Esophagus squamous epithelium (tissue), 5 donors: Measurements from ENCODE around the gene TBXA2R. TPM values are rescaled to one million over a fixed set of nuclear protein-coding genes. Genes with fewer than 3 reads are reported as not detected.

ENCODE experiments used
- DNase-seq: peaks from one replicate; lab custom pipeline; 2025; lab: John Stamatoyannopoulos, UW
- H3K27ac ChIP-seq, 4 donors: fragments of 200-600 bp; sonication (generic); one replicate each; pipeline ENCODE4 v1.5.1; 2016 to 2019; ENCODE audit warnings: mild to moderate bottlenecking in 1 of 4
- H3K27me3 ChIP-seq, 4 donors: fragments of 200-600 bp; sonication (generic); 1 replicate in 3 of 4; 2 replicates in 1 of 4; pipeline versions ENCODE4 v1.5.1 to v1.6.0; 2017 to 2021; ENCODE audit warnings: antibody characterized with exemption in 1 of 4
- H3K36me3 ChIP-seq, 3 donors: fragments of 200-600 bp; sonication (generic); one replicate each; pipeline ENCODE4 v1.5.1; 2016 to 2019
- H3K4me1 ChIP-seq, 3 donors: fragments of 200-600 bp; sonication (generic); one replicate each; pipeline ENCODE4 v1.5.1; 2017 to 2019
- H3K4me3 ChIP-seq, 4 donors: fragments of 200-600 bp; sonication (generic); 1 replicate in 3 of 4; 2 replicates in 1 of 4; pipeline ENCODE4 v1.5.1; 2016 to 2019; ENCODE audit warnings: mild to moderate bottlenecking in 2 of 4, moderate library complexity in 1 of 4
- H3K9me3 ChIP-seq, 3 donors: fragments of 200-600 bp; sonication (generic); one replicate each; pipeline ENCODE4 v1.5.1; 2016 to 2019
- POLR2A ChIP-seq, 4 donors: fragments of 450-650 bp; IDR thresholded peaks; one replicate each; pipeline ENCODE4 v1.6.1; 2017; ENCODE audit warnings: antibody characterized with exemption in 4 of 4, mild to moderate bottlenecking in 4 of 4, moderate library complexity in 3 of 4
- WGBS, 2 donors: methylation state at CpG; one replicate each; pipeline ENCODE4 v1.1.5; 2018; 5-methylcytosine and 5-hydroxymethylcytosine counted together
- intact Hi-C: fragments of 100-400 bp; cut with DNase I; formaldehyde crosslinking; loops from one replicate; pipeline ENCODE4 v1.15.0; 2022
- total RNA-seq, 4 donors: library from RNA; depleted of rRNA; stranded (reverse); fragments of >200 nt; gene quantifications; one replicate each; pipeline ENCODE4 v1.1.0, GENCODE V29; 2016
- TF ChIP-seq, protein P1 (sequence below), 6 experiments: fragments of 450-650 bp in 4 of 6; fragments of 200-600 bp in 2 of 6; sonication (generic) in 2 of 6; IDR thresholded peaks; one replicate each; pipeline ENCODE4 v1.5.1; 2016 to 2019; ENCODE audit warnings: antibody characterized with exemption in 6 of 6, mild to moderate bottlenecking in 4 of 6, moderate library complexity in 4 of 6
- donor health status: DM: yes; HTN: yes; CAD: no.

The TBXA2R gene
- total RNA-seq, 4 donors from 2014 or later = 0.23 to 1.3 (median 0.45) TPM

- intact Hi-C loops = no loop called here
- no peak for DNase-seq
- Histone ChIP-seq H3K4me1 (peaks cover 0 to 9% (median 4%) of the 10 kb centered on the region in 3 donors), H3K36me3 (peaks cover 0 to 93% (median 4%) of the 10 kb centered on the region in 3 donors), H3K27ac (no peak overlapping the region), H3K4me3 (no peak overlapping the region), H3K9me3 (no peaks in the 10 kb centered on the region), H3K27me3 (no peaks in the 10 kb centered on the region)
- 58% methylated on average over 6 of the region's 19 CpGs; no CpG with 5 or more reads in 1 of the 2 donors for WGBS, 2 donors
- TF ChIP-seq, protein P1, sequence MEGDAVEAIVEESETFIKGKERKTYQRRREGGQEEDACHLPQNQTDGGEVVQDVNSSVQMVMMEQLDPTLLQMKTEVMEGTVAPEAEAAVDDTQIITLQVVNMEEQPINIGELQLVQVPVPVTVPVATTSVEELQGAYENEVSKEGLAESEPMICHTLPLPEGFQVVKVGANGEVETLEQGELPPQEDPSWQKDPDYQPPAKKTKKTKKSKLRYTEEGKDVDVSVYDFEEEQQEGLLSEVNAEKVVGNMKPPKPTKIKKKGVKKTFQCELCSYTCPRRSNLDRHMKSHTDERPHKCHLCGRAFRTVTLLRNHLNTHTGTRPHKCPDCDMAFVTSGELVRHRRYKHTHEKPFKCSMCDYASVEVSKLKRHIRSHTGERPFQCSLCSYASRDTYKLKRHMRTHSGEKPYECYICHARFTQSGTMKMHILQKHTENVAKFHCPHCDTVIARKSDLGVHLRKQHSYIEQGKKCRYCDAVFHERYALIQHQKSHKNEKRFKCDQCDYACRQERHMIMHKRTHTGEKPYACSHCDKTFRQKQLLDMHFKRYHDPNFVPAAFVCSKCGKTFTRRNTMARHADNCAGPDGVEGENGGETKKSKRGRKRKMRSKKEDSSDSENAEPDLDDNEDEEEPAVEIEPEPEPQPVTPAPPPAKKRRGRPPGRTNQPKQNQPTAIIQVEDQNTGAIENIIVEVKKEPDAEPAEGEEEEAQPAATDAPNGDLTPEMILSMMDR (IDR thresholded peaks at IDR 0.05) = no peak
- TF ChIP-seq POLR2A (IDR thresholded peaks at IDR 0.05) = no peak
Observed at GRCh38 chr19:3644351-3645066, 37.8 kb upstream of the TBXA2R start.

DNA sequence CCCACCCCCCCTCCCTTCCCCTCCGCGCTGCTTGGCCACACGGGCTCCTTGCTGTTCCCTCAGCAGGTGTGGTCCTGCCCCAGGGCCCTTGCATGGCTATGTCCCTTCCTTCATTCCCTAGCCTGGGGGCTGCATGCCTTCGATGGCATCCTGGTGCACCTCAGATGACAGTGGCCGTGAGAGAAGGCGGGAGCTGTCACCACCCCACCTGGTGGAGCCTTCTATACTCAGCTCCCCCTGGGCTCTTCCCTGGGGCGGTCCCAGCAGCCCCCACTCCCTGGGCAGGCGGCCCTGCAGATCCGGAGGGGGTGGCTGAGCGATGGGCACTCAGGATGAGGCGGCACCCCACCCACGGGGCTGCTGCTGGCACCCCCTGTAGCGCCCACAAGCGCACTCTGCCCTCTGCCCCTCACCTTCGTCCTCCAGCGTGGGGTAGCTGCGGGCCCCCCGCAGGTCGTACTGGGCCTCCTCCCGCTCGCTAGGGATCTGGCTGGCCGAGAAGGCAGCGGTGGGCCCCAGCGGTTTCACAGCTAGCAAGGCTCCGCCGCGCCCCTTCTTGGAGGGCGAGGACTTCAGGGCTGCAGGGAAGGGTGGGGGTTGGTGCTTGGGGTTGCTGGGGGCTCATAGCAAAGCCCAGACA lies 37.1 kb upstream of the TBXA2R start:
- DNase-seq = no peak
- Histone ChIP-seq H3K27me3 (no peaks in the 10 kb centered on the region), H3K9me3 (no peaks in the 10 kb centered on the region), H3K4me3 (no peak overlapping the region), H3K4me1 (peaks cover 0 to 9% (median 4%) of the 10 kb centered on the region in 3 donors), H3K36me3 (peaks cover 0 to 99% (median 4%) of the 10 kb centered on the region in 3 donors), H3K27ac (no peak overlapping the region)
- TF ChIP-seq POLR2A (IDR thresholded peaks at IDR 0.05) = no peak
- TF ChIP-seq, protein P1 (IDR thresholded peaks at IDR 0.05) = no peak
- 83 to 100% methylated on average over 1 to 8 of the region's 28 CpGs for WGBS, 2 donors
- intact Hi-C loops = no loop called here

- H3K27ac ChIP-seq = no peak overlapping the region
- WGBS, 2 donors = 88 to 93% methylated on average over 17 to 20 of the region's 36 CpGs
- no peak for TF ChIP-seq POLR2A (IDR thresholded peaks at IDR 0.05)
- TF ChIP-seq, protein P1 (IDR thresholded peaks at IDR 0.05) = no peak
- no peak overlapping the region for H3K4me3 ChIP-seq
- no peaks in the 10 kb centered on the region for H3K9me3 ChIP-seq
- peaks cover 0 to 9% (median 4%) of the 10 kb centered on the region in 3 donors for H3K4me1 ChIP-seq
- peaks cover 1 to 99% (median 4%) of the 10 kb centered on the region in 3 donors for H3K36me3 ChIP-seq
- DNase-seq = no peak
- intact Hi-C loops = no loop called here
- no peaks in the 10 kb centered on the region for H3K27me3 ChIP-seq
Observed at GRCh38 chr19:3642987-3643673, 36.5 kb upstream of the TBXA2R start.

GRCh38 chr19:3642296-3642695 lies 35.6 kb upstream of the TBXA2R start:
- TF ChIP-seq POLR2A (IDR thresholded peaks at IDR 0.05) = no peak
- TF ChIP-seq, protein P1 (IDR thresholded peaks at IDR 0.05) = no peak

More at GRCh38 chr19:3642296-3642695, 35.6 kb upstream of the TBXA2R start:
- Histone ChIP-seq H3K27ac (no peak overlapping the region), H3K4me3 (no peak overlapping the region), H3K4me1 (peaks cover 0 to 9% (median 4%) of the 10 kb centered on the region in 3 donors), H3K27me3 (no peaks in the 10 kb centered on the region), H3K9me3 (no peaks in the 10 kb centered on the region), H3K36me3 (peaks cover 4 to 99% (median 7%) of the 10 kb centered on the region in 3 donors)
- no peak for DNase-seq
- 80 to 86% methylated on average over 9 to 17 of the region's 17 CpGs for WGBS, 2 donors
- intact Hi-C loops = no loop called here
